Measurements from ENCODE around the gene SYTL3.

DNA sequence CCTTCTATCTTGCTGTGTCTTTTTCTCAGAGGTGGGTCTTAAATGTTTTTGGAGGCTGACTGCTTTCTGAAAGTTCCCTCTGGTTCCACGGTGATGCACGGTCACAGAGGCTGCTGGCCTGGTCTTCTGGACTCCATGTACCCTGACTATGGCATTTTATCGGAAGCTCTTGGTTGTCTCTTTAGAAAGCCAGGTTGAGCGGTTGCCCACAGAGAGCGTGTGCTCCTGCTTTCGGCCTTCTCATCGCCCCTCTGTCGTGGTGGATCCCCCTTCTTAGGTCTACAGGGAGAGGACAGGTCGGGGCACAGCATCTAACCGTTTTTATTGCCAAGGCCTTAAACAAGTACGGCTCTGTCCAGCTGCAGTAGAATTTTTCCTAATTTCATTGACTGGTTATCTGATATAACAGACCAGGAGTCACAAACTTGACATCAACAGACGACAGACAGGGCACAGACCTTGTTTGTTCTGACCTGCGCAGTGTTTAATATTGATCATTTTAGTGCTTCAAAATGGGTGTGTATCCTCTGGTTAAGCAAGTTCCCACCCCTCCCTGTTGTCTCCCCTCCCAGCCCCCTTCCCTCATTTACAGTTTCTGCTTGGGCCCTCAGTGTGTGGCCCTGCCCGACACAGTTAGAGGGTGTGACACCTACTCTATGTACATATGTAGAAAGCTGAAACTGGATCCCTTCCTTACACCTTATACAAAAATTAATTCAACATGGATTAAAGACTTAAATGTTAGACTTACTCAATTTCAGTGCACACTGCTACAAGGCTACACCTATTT lies 24.7 kb downstream of the SYTL3 start:
- TF ChIP-seq RAD21 (IDR thresholded peaks at IDR 0.05 in 1 of 2, conservative IDR thresholded peaks at IDR 0.05 in 1 of 2; ENCODE audit: low read depth in 2 of 2, low read length in 2 of 2) = no peak
- TF ChIP-seq, protein P1, sequence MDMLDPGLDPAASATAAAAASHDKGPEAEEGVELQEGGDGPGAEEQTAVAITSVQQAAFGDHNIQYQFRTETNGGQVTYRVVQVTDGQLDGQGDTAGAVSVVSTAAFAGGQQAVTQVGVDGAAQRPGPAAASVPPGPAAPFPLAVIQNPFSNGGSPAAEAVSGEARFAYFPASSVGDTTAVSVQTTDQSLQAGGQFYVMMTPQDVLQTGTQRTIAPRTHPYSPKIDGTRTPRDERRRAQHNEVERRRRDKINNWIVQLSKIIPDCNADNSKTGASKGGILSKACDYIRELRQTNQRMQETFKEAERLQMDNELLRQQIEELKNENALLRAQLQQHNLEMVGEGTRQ (IDR thresholded peaks at IDR 0.05; ENCODE audit: low read length) = no peak
- TF ChIP-seq, protein P2, sequence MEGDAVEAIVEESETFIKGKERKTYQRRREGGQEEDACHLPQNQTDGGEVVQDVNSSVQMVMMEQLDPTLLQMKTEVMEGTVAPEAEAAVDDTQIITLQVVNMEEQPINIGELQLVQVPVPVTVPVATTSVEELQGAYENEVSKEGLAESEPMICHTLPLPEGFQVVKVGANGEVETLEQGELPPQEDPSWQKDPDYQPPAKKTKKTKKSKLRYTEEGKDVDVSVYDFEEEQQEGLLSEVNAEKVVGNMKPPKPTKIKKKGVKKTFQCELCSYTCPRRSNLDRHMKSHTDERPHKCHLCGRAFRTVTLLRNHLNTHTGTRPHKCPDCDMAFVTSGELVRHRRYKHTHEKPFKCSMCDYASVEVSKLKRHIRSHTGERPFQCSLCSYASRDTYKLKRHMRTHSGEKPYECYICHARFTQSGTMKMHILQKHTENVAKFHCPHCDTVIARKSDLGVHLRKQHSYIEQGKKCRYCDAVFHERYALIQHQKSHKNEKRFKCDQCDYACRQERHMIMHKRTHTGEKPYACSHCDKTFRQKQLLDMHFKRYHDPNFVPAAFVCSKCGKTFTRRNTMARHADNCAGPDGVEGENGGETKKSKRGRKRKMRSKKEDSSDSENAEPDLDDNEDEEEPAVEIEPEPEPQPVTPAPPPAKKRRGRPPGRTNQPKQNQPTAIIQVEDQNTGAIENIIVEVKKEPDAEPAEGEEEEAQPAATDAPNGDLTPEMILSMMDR (IDR thresholded peaks at IDR 0.05; ENCODE audit: control extremely low read depth in 1 of 3, insufficient read depth in 1 of 3, low read depth in 1 of 3, low read length in 3 of 3) = no peak
- no peak for TF ChIP-seq ZNF274 (IDR thresholded peaks at IDR 0.05; ENCODE audit: borderline replicate concordance, extremely low read depth, low read length)
- TF ChIP-seq EP300 (IDR thresholded peaks at IDR 0.05; ENCODE audit: borderline replicate concordance in 1 of 2, low read depth in 2 of 2, low read length in 2 of 2) = no peak
- TF ChIP-seq POLR2AphosphoS5 (IDR thresholded peaks at IDR 0.05; ENCODE audit: low read depth, low read length) = no peak
- TF ChIP-seq POLR2A (IDR thresholded peaks at IDR 0.05; ENCODE audit: control extremely low read depth in 1 of 2, low read depth in 2 of 2, low read length in 2 of 2) = no peak
- TF ChIP-seq, protein P3, sequence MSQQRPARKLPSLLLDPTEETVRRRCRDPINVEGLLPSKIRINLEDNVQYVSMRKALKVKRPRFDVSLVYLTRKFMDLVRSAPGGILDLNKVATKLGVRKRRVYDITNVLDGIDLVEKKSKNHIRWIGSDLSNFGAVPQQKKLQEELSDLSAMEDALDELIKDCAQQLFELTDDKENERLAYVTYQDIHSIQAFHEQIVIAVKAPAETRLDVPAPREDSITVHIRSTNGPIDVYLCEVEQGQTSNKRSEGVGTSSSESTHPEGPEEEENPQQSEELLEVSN (IDR thresholded peaks at IDR 0.05) = no peak
- no peak for TF ChIP-seq BRCA1 (IDR thresholded peaks at IDR 0.05; ENCODE audit: low read depth, low read length)
- TF ChIP-seq MAFK (IDR thresholded peaks at IDR 0.05; ENCODE audit: low read depth, low read length) = no peak
- TF ChIP-seq SRF (IDR thresholded peaks at IDR 0.05; ENCODE audit: low read depth, low read length) = no peak
